GM23248 (cell line): ENCODE measurements around the gene GPHA2. TPM values are rescaled to one million over a fixed set of nuclear protein-coding genes. Genes with fewer than 3 reads are reported as not detected.

ENCODE experiments used
- DNase-seq: peaks from one replicate; pipeline ENCODE4 v3.0.0-alpha.2; 2015
- H2AFZ ChIP-seq: fragments of 200-600 bp; sonication (generic); 2 replicates; pipeline ENCODE4 v1.6.1; 2016; ENCODE audit warnings: antibody characterized with exemption
- H3F3A ChIP-seq: fragments of 200-600 bp; sonication (generic); 2 replicates; pipeline ENCODE4 v1.6.1; 2016; ENCODE audit warnings: mild to moderate bottlenecking, antibody characterized with exemption, mixed run types; ENCODE audit not compliant: insufficient read depth
- H3K27ac ChIP-seq: fragments of 200-600 bp; sonication (generic); 2 replicates; pipeline ENCODE4 v1.5.1; 2016; ENCODE audit warnings: mild to moderate bottlenecking
- H3K27me3 ChIP-seq: fragments of 200-600 bp; sonication (generic); replicated peaks from 2 replicates; pipeline ENCODE4 v1.6.1; 2016; ENCODE audit warnings: mild to moderate bottlenecking; ENCODE audit not compliant: insufficient read depth
- H3K36me3 ChIP-seq: fragments of 200-600 bp; sonication (generic); 2 replicates; pipeline ENCODE4 v1.6.1; 2016; ENCODE audit warnings: low read depth, mild to moderate bottlenecking
- H3K4me1 ChIP-seq: fragments of 200-600 bp; sonication (generic); 2 replicates; pipeline ENCODE4 v1.6.1; 2016; ENCODE audit warnings: mild to moderate bottlenecking; ENCODE audit not compliant: insufficient read depth
- H3K4me2 ChIP-seq: fragments of 200-600 bp; sonication (generic); one replicate; pipeline ENCODE4 v1.6.1; 2016; ENCODE audit warnings: mild to moderate bottlenecking; ENCODE audit not compliant: unreplicated experiment
- H3K4me3 ChIP-seq: fragments of 200-600 bp; sonication (generic); 2 replicates; pipeline ENCODE4 v1.5.1; 2016; ENCODE audit warnings: mild to moderate bottlenecking
- H3K79me2 ChIP-seq: fragments of 200-600 bp; sonication (generic); 2 replicates; pipeline ENCODE4 v1.6.1; 2016; ENCODE audit warnings: mild to moderate bottlenecking; ENCODE audit not compliant: insufficient read depth
- H3K9ac ChIP-seq: fragments of 200-600 bp; sonication (generic); 2 replicates; pipeline ENCODE4 v1.6.1; 2016; ENCODE audit warnings: mild to moderate bottlenecking
- H3K9me2 ChIP-seq: fragments of 200-600 bp; sonication (generic); 2 replicates; pipeline ENCODE4 v1.6.1; 2016; ENCODE audit warnings: mixed run types, mild to moderate bottlenecking, moderate library complexity; ENCODE audit not compliant: insufficient read depth
- H3K9me3 ChIP-seq: fragments of 200-600 bp; sonication (generic); one replicate; pipeline ENCODE4 v1.6.1; 2017; ENCODE audit warnings: low read depth
- H4K20me1 ChIP-seq: fragments of 200-600 bp; sonication (generic); 2 replicates; pipeline ENCODE4 v1.6.0; 2016; ENCODE audit not compliant: insufficient read depth
- EZH2 ChIP-seq: fragments of 200-600 bp; sonication (generic); IDR thresholded peaks from 2 replicates; pipeline ENCODE4 v1.6.1; 2018; ENCODE audit warnings: antibody characterized with exemption, mild to moderate bottlenecking; ENCODE audit not compliant: insufficient read depth, poor library complexity, severe bottlenecking
- EZH2phosphoT487 ChIP-seq: fragments of 200-600 bp; sonication (generic); IDR thresholded peaks from 2 replicates; pipeline ENCODE4 v1.6.1; 2018; ENCODE audit warnings: antibody characterized with exemption, moderate library complexity, mild to moderate bottlenecking, low read depth; ENCODE audit not compliant: insufficient read depth
- WGBS, 2 experiments: methylation state at CpG; one replicate each; pipeline ENCODE4 v1.1.6; 2015 to 2017; ENCODE audit warnings: low lambda C conversion rate in 2 of 2, low coverage in 1 of 2; ENCODE audit errors: missing lambda C conversion rate in 2 of 2; 5-methylcytosine and 5-hydroxymethylcytosine counted together
- in situ Hi-C: fragments of 300-500 bp; cut with MboI; formaldehyde crosslinking; loops from 2 replicates; pipeline ENCODE4 v1.15.0; 2020
- polyA plus RNA-seq: library from polyadenylated mRNA; unstranded; fragments of >200 nt; fragmentation: Nextera tagmentation; extraction: Ambion mirVana; gene quantifications from 2 replicates; pipeline ENCODE4 v1.2.1, GENCODE V29; 2016
- total RNA-seq: library from RNA; depleted of rRNA; stranded (reverse); fragments of >200 nt; shearing (Covaris generic); gene quantifications from 2 replicates; pipeline ENCODE4 v1.2.3, GENCODE V29; 2014

GPHA2 gene
- total and polyA plus RNA-seq, 2 experiments from 2014 or later, result not detected

GRCh38 chr11:64933935-64934681, 1.6 kb downstream of the GPHA2 start:
- no peak for TF ChIP-seq EZH2
- TF ChIP-seq EZH2phosphoT487, result no peak
- Histone ChIP-seq H3K27me3 (no peaks in the 10 kb centered on the region), H3K4me3 (no peak overlapping the region), H4K20me1 (no peaks in the 10 kb centered on the region), H3K9me3 (no peaks in the 10 kb centered on the region), H3F3A (no peaks in the 10 kb centered on the region), H3K27ac (no peak overlapping the region), H3K9ac (no peak overlapping the region), H2AFZ (no peak overlapping the region), H3K4me1 (no peaks in the 10 kb centered on the region), H3K4me2 (no peak overlapping the region), H3K79me2 (no peaks in the 10 kb centered on the region), H3K9me2 (no peaks in the 10 kb centered on the region), H3K36me3 (peaks cover 21% of the 10 kb centered on the region)
- in situ Hi-C loops, result no loop called here
- no peak for DNase-seq
- WGBS, 2 experiments, result 94 to 96% methylated on average over 10 of the region's 10 CpGs

- WGBS, 2 experiments, result 76 to 80% methylated on average over 12 of the region's 12 CpGs
- no peak for DNase-seq
- Histone ChIP-seq H3F3A (no peaks in the 10 kb centered on the region), H2AFZ (no peak overlapping the region), H4K20me1 (no peaks in the 10 kb centered on the region), H3K9me3 (no peaks in the 10 kb centered on the region), H3K79me2 (no peaks in the 10 kb centered on the region), H3K4me3 (no peak overlapping the region), H3K4me1 (no peaks in the 10 kb centered on the region), H3K9me2 (no peaks in the 10 kb centered on the region), H3K36me3 (peaks cover 24% of the 10 kb centered on the region), H3K27ac (no peak overlapping the region), H3K9ac (no peak overlapping the region), H3K4me2 (no peak overlapping the region), H3K27me3 (no peaks in the 10 kb centered on the region)
- in situ Hi-C loops, result no loop called here
- no peak for TF ChIP-seq EZH2
- TF ChIP-seq EZH2phosphoT487, result no peak
These were observed 2.3 kb downstream of the GPHA2 start for GRCh38 chr11:64933213-64933934.

- in situ Hi-C loops, result no loop called here
- Histone ChIP-seq H2AFZ (no peak overlapping the region), H3K4me3 (no peak overlapping the region), H3K9me2 (no peaks in the 10 kb centered on the region), H3K27me3 (no peaks in the 10 kb centered on the region), H3K4me2 (no peak overlapping the region), H3K36me3 (peaks cover 24% of the 10 kb centered on the region), H3K9ac (no peak overlapping the region), H4K20me1 (no peaks in the 10 kb centered on the region), H3F3A (no peaks in the 10 kb centered on the region), H3K79me2 (no peaks in the 10 kb centered on the region), H3K4me1 (no peaks in the 10 kb centered on the region), H3K9me3 (no peaks in the 10 kb centered on the region), H3K27ac (no peak overlapping the region)
- WGBS, 2 experiments, result 69 to 84% methylated on average over 5 of the region's 5 CpGs
- no peak for DNase-seq
- TF ChIP-seq EZH2phosphoT487 (no peak), EZH2 (no peak)
These were observed 3.4 kb downstream of the GPHA2 start for GRCh38 chr11:64932324-64932723.

GRCh38 chr11:64931290-64931689, 4.4 kb downstream of the GPHA2 start:
- Histone ChIP-seq H3K27me3 (no peaks in the 10 kb centered on the region), H3K9ac (no peak overlapping the region), H3K79me2 (no peaks in the 10 kb centered on the region), H4K20me1 (no peaks in the 10 kb centered on the region), H3K4me3 (no peak overlapping the region), H3K4me1 (no peaks in the 10 kb centered on the region), H3K4me2 (no peak overlapping the region), H3K27ac (no peak overlapping the region), H2AFZ (no peak overlapping the region), H3K9me2 (no peaks in the 10 kb centered on the region), H3K36me3 (peaks cover 24% of the 10 kb centered on the region), H3F3A (no peaks in the 10 kb centered on the region), H3K9me3 (no peaks in the 10 kb centered on the region)
- no peak for DNase-seq
- WGBS, 2 experiments, result 92 to 93% methylated on average over 7 of the region's 7 CpGs
- TF ChIP-seq EZH2 (no peak), EZH2phosphoT487 (no peak)
- in situ Hi-C loops, result no loop called here
